Endometrium (tissue), 2 donors: Measurements from ENCODE around the gene COL16A1.

ENCODE experiments used
- FAIRE-seq: peaks from 2 replicates; lab custom pipeline; 2012; peaks lifted over from hg19 to GRCh38; lab: Jason Lieb, UNC
- donor health status: control.
- donor health status: control.

The COL16A1 gene

GRCh38 chr1:31645274-31645568 is 58.6 kb downstream of the COL16A1 start:
- FAIRE-seq: no peak

- peak; percentile 96 for FAIRE-seq
Observed at GRCh38 chr1:31644560-31645273, 59.1 kb downstream of the COL16A1 start, which contains the start of gene PEF1. Gene PEF1 (minus strand): TSS chr1:31644876. CDS start chr1:31644864, 12 bp downstream.

GRCh38 chr1:31643976-31644559 is 59.7 kb downstream of the COL16A1 start:
- no peak for FAIRE-seq

- FAIRE-seq: no peak
Observed at GRCh38 chr1:31642897-31643296, 60.9 kb downstream of the COL16A1 start.

GRCh38 chr1:31642366-31642765 is 61.5 kb downstream of the COL16A1 start:
- no peak for FAIRE-seq

- FAIRE-seq: no peak
Observed at GRCh38 chr1:31640964-31641363, 62.9 kb downstream of the COL16A1 start.

GRCh38 chr1:31640179-31640578 is 63.6 kb downstream of the COL16A1 start:
- FAIRE-seq: no peak

GRCh38 chr1:31639543-31639942 is 64.3 kb downstream of the COL16A1 start:
- FAIRE-seq: no peak

GRCh38 chr1:31637915-31638673 is 65.7 kb downstream of the COL16A1 start:
- FAIRE-seq: no peak

GRCh38 chr1:31633117-31633516 is 70.7 kb downstream of the COL16A1 start:
- FAIRE-seq: no peak

- FAIRE-seq: no peak
Observed at GRCh38 chr1:31632649-31633048, 71.2 kb downstream of the COL16A1 start.

GRCh38 chr1:31628931-31629556 is 74.8 kb downstream of the COL16A1 start:
- FAIRE-seq: no peak

- FAIRE-seq: no peak
Observed at GRCh38 chr1:31627930-31628559, 75.8 kb downstream of the COL16A1 start.

- FAIRE-seq: no peak
Observed at GRCh38 chr1:31627301-31627929, 76.4 kb downstream of the COL16A1 start.

GRCh38 chr1:31626223-31627207 is 77.3 kb downstream of the COL16A1 start:
- FAIRE-seq: no peak

GRCh38 chr1:31625561-31626222 is 78.1 kb downstream of the COL16A1 start:
- FAIRE-seq: no peak

- FAIRE-seq: no peak
Observed at GRCh38 chr1:31624731-31625514, 78.9 kb downstream of the COL16A1 start.

- no peak for FAIRE-seq
Observed at GRCh38 chr1:31624309-31624708, 79.5 kb downstream of the COL16A1 start.

- no peak for FAIRE-seq
Observed at GRCh38 chr1:31623365-31623764, 80.5 kb downstream of the COL16A1 start.
